Body of pancreas (tissue), 4 donors: ENCODE results near the gene NUBPL.

Experiments
- POLR2A ChIP-seq, 3 donors: fragments of 450-650 bp; IDR thresholded peaks; one replicate each; pipeline ENCODE4 v1.6.1; 2016; ENCODE audit warnings: antibody characterized with exemption in 3 of 3, mild to moderate bottlenecking in 2 of 3
- TF ChIP-seq, protein P1 (sequence below), 7 experiments: fragments of 450-650 bp in 4 of 7; fragments of 200-600 bp in 3 of 7; sonication (generic) in 3 of 7; IDR thresholded peaks; one replicate each; pipeline ENCODE4 v1.5.1; 2016 to 2019; ENCODE audit warnings: antibody characterized with exemption in 7 of 7

DNA sequence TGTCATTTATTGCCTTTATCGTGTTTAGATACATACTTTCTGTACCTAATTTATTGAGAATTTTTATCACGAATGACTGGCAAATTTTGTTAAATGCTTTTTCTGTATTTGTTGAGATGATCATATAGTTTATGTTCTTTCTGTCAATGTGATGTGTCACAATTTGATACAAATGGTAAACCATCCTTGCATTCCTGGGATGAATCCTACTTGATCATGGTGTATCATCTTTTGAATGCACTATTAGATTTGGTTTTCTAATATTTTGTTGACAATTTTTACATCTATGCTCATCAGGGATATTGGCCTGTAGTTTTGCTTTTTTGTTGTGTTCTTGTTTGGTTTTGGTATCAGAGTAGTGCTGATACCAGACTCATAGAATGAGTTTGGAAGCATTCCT is 185.1 kb downstream of the NUBPL start:
- TF ChIP-seq, protein P1, sequence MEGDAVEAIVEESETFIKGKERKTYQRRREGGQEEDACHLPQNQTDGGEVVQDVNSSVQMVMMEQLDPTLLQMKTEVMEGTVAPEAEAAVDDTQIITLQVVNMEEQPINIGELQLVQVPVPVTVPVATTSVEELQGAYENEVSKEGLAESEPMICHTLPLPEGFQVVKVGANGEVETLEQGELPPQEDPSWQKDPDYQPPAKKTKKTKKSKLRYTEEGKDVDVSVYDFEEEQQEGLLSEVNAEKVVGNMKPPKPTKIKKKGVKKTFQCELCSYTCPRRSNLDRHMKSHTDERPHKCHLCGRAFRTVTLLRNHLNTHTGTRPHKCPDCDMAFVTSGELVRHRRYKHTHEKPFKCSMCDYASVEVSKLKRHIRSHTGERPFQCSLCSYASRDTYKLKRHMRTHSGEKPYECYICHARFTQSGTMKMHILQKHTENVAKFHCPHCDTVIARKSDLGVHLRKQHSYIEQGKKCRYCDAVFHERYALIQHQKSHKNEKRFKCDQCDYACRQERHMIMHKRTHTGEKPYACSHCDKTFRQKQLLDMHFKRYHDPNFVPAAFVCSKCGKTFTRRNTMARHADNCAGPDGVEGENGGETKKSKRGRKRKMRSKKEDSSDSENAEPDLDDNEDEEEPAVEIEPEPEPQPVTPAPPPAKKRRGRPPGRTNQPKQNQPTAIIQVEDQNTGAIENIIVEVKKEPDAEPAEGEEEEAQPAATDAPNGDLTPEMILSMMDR (IDR thresholded peaks at IDR 0.05), result no peak
- no peak for TF ChIP-seq POLR2A (IDR thresholded peaks at IDR 0.05)
